ENCODE data around the gene CYP26B1.

Gene CYP26B1

DNA sequence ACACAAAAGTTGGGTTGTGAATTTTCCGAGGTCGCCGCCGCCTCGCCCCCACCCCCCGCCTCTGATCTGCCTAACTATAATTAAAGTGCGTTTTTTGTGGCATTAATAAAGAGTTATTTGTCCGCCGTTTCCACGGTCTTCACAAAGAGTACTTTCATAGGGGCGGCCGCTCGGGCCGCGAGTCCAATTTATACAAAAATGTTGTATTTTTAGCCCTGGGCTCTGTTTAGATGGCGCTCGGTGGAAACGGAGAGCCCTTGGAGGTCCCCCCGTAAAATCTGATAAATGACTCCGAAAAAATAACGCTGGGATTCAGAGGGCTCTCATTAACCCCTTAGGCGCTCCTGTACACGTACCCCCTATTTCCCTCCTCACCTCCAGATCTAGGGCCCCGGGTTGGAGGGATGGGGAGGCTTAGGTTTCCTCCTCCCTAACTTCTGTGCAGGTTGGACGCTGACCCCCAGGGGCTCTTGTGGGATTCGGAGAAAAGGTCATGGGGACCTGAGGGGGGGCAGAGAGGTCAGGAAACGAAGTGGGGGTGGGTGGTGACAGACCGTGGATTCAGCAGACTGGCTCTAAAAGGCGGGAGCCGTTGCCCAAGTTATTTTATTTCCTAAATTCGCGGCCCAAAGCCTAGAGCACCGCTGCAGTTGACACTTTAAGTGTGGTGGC, 1.9 kb downstream of the CYP26B1 start:
- Histone ChIP-seq H3F3A (ENCODE audit: insufficient read depth, low read length) (no peaks in the 10 kb centered on the region), H4K20me1 (ENCODE audit: insufficient read depth, low read length) (no peaks in the 10 kb centered on the region), H3K4me1 (ENCODE audit: insufficient read depth, low read length, severe bottlenecking) (no peaks in the 10 kb centered on the region), H3K27me3 (ENCODE audit: insufficient read depth, low read length) (no peaks in the 10 kb centered on the region), H3K27ac (ENCODE audit: low read depth, low read length, poor library complexity, severe bottlenecking) (no peak overlapping the region), H3K9ac (ENCODE audit: low read length) (no peak overlapping the region), H3K9me2 (ENCODE audit: low read depth, low read length) (no peaks in the 10 kb centered on the region), H3K79me2 (ENCODE audit: insufficient read depth, low read length) (no peaks in the 10 kb centered on the region), H2AFZ (ENCODE audit: low read length) (no peak overlapping the region), H3K4me2 (ENCODE audit: low read length) (no peak overlapping the region), H3K36me3 (ENCODE audit: insufficient read depth, low read length) (no peaks in the 10 kb centered on the region), H3K4me3 (ENCODE audit: low read depth, low read length, poor library complexity, severe bottlenecking) (no peak overlapping the region), H3K9me3 (ENCODE audit: low read length) (no peaks in the 10 kb centered on the region)
- TF ChIP-seq CTCF (IDR thresholded peaks at IDR 0.05; ENCODE audit: low read length) = no peak
- TF ChIP-seq EZH2 (IDR thresholded peaks at IDR 0.05; ENCODE audit: borderline replicate concordance, low read length) = no peak

DNA sequence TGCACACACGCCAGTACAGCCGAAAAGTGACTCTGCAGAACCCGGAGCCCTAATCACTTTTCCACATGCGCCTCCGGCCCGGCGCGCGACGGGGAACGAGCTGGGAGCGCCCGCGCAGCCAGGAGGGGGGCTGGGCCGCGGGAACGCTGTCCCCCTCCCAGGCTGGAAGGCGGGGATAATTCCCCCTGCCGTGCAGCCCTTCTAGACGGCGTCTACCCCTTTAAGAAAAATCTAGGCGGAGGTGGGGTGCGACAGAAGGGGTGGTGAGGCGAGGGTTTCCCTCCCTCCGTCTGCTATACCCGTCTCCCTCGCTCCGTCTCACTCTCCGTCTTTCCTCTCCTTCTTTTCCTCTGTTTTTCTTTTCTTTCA, 2.4 kb downstream of the CYP26B1 start:
- H3K4me2 ChIP-seq (ENCODE audit: low read length) = no peak overlapping the region
- H3K27ac ChIP-seq (ENCODE audit: low read depth, low read length, poor library complexity, severe bottlenecking) = no peak overlapping the region
- H3K9ac ChIP-seq (ENCODE audit: low read length) = no peak overlapping the region
- no peaks in the 10 kb centered on the region for H3F3A ChIP-seq (ENCODE audit: insufficient read depth, low read length)
- no peaks in the 10 kb centered on the region for H3K4me1 ChIP-seq (ENCODE audit: insufficient read depth, low read length, severe bottlenecking)
- TF ChIP-seq EZH2 (IDR thresholded peaks at IDR 0.05; ENCODE audit: borderline replicate concordance, low read length) = no peak
- TF ChIP-seq CTCF (IDR thresholded peaks at IDR 0.05; ENCODE audit: low read length) = no peak
- no peak overlapping the region for H3K4me3 ChIP-seq (ENCODE audit: low read depth, low read length, poor library complexity, severe bottlenecking)
- no peaks in the 10 kb centered on the region for H3K9me2 ChIP-seq (ENCODE audit: low read depth, low read length)
- no peaks in the 10 kb centered on the region for H4K20me1 ChIP-seq (ENCODE audit: insufficient read depth, low read length)
- H3K9me3 ChIP-seq (ENCODE audit: low read length) = no peaks in the 10 kb centered on the region
- H3K36me3 ChIP-seq (ENCODE audit: insufficient read depth, low read length) = no peaks in the 10 kb centered on the region
- H3K27me3 ChIP-seq (ENCODE audit: insufficient read depth, low read length) = no peaks in the 10 kb centered on the region
- no peak overlapping the region for H2AFZ ChIP-seq (ENCODE audit: low read length)
- H3K79me2 ChIP-seq (ENCODE audit: insufficient read depth, low read length) = no peaks in the 10 kb centered on the region

DNA sequence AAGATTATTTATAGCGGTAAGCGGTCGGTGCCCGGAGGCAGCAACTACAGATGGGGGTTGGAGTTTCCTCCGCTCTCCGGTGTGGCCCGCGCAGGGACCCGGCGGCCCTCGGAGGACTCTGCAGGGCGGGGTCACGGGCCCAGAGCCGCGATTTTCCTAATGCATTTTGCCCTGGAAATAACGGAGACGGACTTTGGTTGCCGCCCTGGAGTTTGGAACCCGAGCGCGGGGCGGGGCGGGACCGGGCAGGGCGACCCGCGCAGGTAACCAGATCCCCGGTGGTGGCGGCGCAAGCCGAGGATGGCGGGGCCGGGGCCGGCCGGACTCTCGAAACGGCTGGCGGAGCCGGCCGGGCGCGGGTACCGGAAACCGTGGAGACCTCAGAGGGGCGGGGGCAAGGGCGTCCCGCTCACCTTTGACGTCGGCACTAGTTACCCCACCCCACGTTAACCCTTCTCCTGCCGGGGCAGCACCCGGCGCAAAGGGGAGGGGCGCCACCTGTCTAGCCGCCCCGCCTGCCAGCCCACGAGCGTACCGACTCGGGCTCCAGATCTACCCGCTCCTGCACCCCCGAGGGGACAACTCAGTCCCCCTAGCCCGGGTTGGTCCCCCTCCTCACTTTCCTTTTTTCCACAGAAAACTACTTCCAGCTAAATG, 2.9 kb downstream of the CYP26B1 start:
- Histone ChIP-seq H3K4me1 (ENCODE audit: insufficient read depth, low read length, severe bottlenecking) (no peaks in the 10 kb centered on the region), H3K9me3 (ENCODE audit: low read length) (no peaks in the 10 kb centered on the region), H3K9ac (ENCODE audit: low read length) (no peak overlapping the region), H3K27ac (ENCODE audit: low read depth, low read length, poor library complexity, severe bottlenecking) (no peak overlapping the region), H3K36me3 (ENCODE audit: insufficient read depth, low read length) (no peaks in the 10 kb centered on the region), H4K20me1 (ENCODE audit: insufficient read depth, low read length) (no peaks in the 10 kb centered on the region), H3K27me3 (ENCODE audit: insufficient read depth, low read length) (no peaks in the 10 kb centered on the region), H2AFZ (ENCODE audit: low read length) (no peak overlapping the region), H3K4me3 (ENCODE audit: low read depth, low read length, poor library complexity, severe bottlenecking) (no peak overlapping the region), H3K9me2 (ENCODE audit: low read depth, low read length) (no peaks in the 10 kb centered on the region), H3F3A (ENCODE audit: insufficient read depth, low read length) (no peaks in the 10 kb centered on the region), H3K4me2 (ENCODE audit: low read length) (no peak overlapping the region), H3K79me2 (ENCODE audit: insufficient read depth, low read length) (no peaks in the 10 kb centered on the region)
- TF ChIP-seq EZH2 (IDR thresholded peaks at IDR 0.05; ENCODE audit: borderline replicate concordance, low read length) = no peak
- TF ChIP-seq CTCF (IDR thresholded peaks at IDR 0.05; ENCODE audit: low read length) = no peak

Data from OCI-LY1 (cell line).